Stimulated activated CD4-positive, alpha-beta T cell treated with anti-CD3 and anti-CD28 coated beads, Interleukin-12 subunit alpha, Interleukin-12 subunit beta, amount 100 ng/mL, for 24 hours (primary cell): ENCODE results near the gene TRAPPC10.
"Not testable (repeated sequence)": the region's sequence is repeated elsewhere in the genome, so short reads cannot be mapped to it uniquely, and the experiment has no call there.

Source experiments
- DNase-seq, 2 experiments: peaks; one replicate each; pipeline ENCODE4 v3.0.0-alpha.2; 2020; ENCODE audit warnings: low read depth in 2 of 2

The TRAPPC10 gene

DNA sequence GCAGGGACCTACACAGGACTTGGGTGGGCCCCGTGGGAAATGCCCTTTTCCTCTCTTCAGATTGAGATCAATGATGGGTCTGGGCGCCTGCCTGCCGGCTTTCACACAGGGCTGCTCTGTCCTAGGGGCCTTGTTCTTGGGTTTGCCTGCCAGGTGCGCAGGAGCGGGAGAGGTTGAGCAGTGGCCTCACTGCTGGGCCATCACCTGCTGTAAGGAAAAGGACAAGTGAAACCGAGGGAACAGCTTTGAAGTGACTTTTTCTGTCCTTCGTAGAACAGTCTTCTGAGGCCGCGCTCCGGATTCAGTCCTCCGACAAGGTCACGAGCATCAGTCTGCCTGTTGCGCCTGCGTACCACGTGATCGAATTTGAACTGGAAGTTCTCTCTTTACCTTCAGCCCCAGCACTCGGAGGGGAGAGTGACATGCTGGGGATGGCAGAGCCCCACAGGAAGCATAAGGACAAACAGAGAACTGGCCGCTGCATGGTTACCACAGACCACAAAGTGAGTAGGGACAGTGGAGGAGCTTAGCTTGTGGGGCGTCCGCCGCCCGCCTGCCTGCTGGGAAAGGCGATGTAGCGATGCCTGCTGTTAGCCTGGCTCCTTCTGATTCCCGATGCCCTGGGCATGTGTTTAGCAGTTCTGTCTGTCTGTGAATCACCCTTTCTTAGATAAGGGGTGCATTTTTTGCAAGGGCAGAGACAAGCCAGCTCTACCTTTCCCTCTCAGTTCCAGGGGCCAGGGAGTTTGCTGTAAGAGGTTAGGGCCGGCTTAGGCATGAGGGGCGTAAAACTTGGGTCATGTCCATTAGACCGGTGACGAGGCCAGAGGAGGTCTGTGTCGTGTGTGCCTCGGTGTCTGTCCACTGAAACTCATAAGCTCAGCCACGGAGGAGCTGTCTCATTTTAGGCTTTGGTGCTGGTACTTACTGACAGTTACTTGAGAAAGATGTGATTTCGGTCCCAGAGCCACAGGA, 75.6 kb downstream of the TRAPPC10 start:
- no peak for DNase-seq

GRCh38 chr21:44088401-44088780, 76.3 kb downstream of the TRAPPC10 start:
- DNase-seq = no peak

- DNase-seq = no peak
Measured at GRCh38 chr21:44089001-44089911, 77.1 kb downstream of the TRAPPC10 start.

DNA sequence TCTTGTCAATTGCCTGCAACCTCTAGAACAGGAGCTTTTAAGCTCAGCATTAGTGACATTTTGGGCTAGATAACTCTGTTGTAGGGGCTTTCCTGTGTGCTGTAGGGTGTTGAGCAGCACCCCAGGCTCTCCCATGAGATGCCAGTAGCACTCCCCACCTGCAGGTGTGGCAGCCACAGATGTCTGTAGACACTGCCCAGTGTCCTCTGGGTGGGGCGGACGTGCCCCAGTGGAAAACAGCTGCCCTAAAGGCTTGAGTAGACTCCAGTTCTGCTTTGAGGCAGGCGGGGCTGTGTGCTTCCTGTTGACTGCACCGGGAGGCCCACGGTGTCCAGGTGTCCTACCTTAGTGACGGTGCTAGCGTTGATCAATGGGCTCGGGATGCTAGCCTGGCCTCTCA, 78.2 kb downstream of the TRAPPC10 start:
- DNase-seq = no peak

GRCh38 chr21:44092211-44092610, 80.1 kb downstream of the TRAPPC10 start:
- DNase-seq = no peak

- DNase-seq = no peak
Measured at GRCh38 chr21:44093761-44094160, 81.7 kb downstream of the TRAPPC10 start.

GRCh38 chr21:44094832-44095231, 82.7 kb downstream of the TRAPPC10 start:
- no peak for DNase-seq

GRCh38 chr21:44098507-44098906, 86.4 kb downstream of the TRAPPC10 start:
- not testable (repeated sequence) for DNase-seq

GRCh38 chr21:44098964-44099363, 86.9 kb downstream of the TRAPPC10 start:
- DNase-seq = not testable (repeated sequence)

- DNase-seq = not testable (repeated sequence)
Measured at GRCh38 chr21:44107026-44107501, 95.0 kb downstream of the TRAPPC10 start, which contains the start of gene PWP2. TSS of gene PWP2 (plus strand) at chr21:44107399. CDS start at chr21:44107417, 18 bp downstream.

DNA sequence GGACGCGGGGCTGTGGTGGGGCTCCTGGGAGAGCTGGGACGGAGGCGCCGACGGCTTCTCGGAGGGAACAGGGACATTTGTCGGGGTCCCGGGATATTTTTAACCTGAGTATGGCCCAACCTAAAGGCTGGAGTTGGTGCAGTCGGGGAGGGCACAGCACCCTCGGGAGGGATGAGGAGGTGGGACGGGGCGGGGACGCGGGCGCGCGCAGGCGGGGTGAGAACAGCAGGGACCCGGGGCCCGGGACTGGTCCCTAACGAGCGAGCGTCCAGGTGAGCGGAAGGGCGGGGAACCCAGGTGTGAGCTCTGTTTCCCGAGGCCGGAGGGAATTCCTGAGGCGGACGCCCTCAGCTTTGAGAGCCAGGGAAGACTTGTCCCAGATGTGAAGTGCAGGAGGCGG, 95.5 kb downstream of the TRAPPC10 start:
- not testable (repeated sequence) for DNase-seq

- DNase-seq = not testable (repeated sequence)
Measured at GRCh38 chr21:44113702-44114371, 101.7 kb downstream of the TRAPPC10 start.

GRCh38 chr21:44122131-44122530, 110.0 kb downstream of the TRAPPC10 start:
- DNase-seq = not testable (repeated sequence)

DNA sequence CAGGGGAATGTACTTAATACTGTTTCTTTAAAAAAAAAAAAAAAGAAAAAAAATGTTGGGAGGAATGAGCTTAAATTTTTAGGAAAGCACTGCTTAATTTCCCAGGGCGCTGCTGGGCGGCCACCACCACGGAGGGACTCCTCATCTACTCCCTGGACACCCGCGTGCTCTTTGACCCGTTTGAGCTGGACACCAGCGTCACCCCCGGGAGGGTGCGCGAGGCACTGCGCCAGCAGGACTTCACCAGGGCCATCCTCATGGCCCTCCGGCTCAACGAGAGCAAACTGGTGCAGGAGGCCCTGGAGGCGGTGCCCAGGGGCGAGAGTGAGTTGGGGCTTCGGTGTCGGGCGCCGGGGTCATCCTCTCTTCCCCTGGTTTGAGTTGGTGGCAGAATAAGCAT, 115.7 kb downstream of the TRAPPC10 start:
- DNase-seq = not testable (repeated sequence)

GRCh38 chr21:44133715-44134057, 121.6 kb downstream of the TRAPPC10 start:
- DNase-seq = not testable (repeated sequence)

GRCh38 chr21:44134732-44135131, 122.6 kb downstream of the TRAPPC10 start:
- DNase-seq = not testable (repeated sequence)

GRCh38 chr21:44138039-44138438, 125.9 kb downstream of the TRAPPC10 start:
- not testable (repeated sequence) for DNase-seq

DNA sequence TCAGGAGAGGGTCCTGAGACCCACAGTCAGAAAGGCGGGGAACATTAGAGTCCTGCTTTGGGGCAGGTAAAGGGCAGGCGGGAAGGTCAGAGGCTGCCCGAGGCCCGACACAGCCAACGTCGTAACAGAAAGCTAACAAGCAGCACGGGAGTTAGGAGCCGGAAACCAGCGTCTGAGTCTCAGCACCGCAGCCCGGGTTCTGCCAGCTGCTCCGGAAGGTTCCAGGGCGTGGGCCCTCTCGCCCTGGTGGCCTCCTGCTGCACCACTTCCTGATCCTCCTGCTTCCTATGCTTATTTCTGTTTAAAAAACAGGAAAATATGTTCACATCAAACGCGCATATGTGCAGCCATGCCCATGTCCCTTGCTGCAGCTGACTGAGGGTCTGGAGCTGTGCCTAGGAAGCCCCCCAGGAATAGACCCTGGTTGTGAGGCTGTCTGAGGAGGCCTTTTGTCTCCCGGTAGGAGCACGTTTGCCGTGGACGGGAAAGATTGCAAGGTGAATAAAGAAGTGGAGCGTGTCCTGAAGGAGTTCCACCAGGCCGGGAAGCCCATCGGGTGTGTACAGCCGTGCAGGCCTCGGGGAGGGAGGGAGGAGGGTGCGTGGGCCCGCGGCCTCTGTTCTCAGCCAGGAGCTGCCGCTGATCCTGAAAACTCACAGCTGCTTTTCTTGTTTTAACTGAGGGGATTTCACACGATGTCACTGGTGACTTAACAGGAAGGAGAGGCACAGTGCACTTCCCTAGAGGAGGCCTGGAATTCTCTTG, 127.9 kb downstream of the TRAPPC10 start:
- not testable (repeated sequence) for DNase-seq

GRCh38 chr21:44140552-44140932, 128.4 kb downstream of the TRAPPC10 start:
- not testable (repeated sequence) for DNase-seq

DNA sequence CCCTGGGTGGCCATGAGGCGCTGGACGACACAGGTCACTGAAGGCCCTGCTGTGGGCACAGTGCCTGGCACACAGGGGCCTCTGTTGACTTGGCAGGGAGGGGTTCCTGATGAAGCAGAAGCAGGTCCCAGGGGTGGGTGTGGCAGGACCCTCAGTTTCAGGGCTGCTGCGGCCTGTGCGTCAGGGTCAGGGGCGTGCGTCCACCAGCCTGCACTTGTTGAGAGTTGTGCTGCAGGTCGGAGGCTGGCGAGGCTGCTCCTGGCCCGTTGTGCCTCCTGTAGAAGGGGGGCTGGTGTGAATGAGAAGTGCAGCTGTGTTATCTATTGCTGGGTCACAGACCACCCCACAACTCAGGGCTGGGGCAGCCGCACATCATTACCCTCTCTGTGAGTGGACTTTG, 130.4 kb downstream of the TRAPPC10 start:
- not testable (repeated sequence) for DNase-seq

DNA sequence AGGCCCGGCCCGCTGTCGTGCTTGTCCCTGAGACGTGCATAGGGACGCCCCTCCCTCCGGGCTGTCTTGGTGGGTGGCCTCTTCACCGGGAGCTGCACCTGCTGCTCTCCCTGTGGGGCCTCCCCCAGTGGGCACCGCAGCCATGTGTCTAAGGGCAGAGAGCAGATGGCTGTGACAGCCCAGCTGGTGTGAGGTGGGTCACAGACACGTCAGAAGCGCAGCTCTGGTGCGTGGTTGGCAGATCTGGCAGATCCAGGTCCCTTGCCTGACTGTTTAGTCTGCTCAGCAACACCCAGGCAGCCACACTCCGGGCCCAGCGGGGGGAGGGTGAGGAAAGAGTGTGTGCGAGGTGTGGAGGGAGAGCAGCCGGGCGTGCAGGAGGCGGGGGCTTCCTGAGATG, 131.3 kb downstream of the TRAPPC10 start:
- not testable (repeated sequence) for DNase-seq
